Endothelial cell of umbilical vein (primary cell): ENCODE results near the gene LMF1.

Experiments used
- CTCF ChIP-seq, 2 donors: IDR thresholded peaks; 1 replicate in 1 of 2; 2 replicates in 1 of 2; pipeline ENCODE4 v1.5.1; 2011; ENCODE audit warnings: low read length in 2 of 2, mild to moderate bottlenecking in 2 of 2, moderate library complexity in 2 of 2, control low read depth in 1 of 2, inconsistent platforms in 1 of 2, low read depth in 1 of 2; ENCODE audit not compliant: insufficient read depth in 1 of 2; ENCODE audit errors: extremely low read depth in 1 of 2
- EZH2 ChIP-seq: IDR thresholded peaks from 2 replicates; pipeline ENCODE4 v1.6.1; 2012; ENCODE audit warnings: borderline replicate concordance, low read depth, mild to moderate bottlenecking, moderate library complexity, low read length, inconsistent platforms; ENCODE audit not compliant: severe bottlenecking
- GATA2 ChIP-seq: IDR thresholded peaks from 2 replicates; pipeline ENCODE4 v1.7.0; 2011; ENCODE audit warnings: low read depth, mild to moderate bottlenecking, moderate library complexity, mixed read lengths, low read length; ENCODE audit not compliant: insufficient read length, insufficient read depth
- JUN ChIP-seq: IDR thresholded peaks from 2 replicates; pipeline ENCODE4 v1.6.1; 2011; ENCODE audit warnings: borderline replicate concordance, low read depth; ENCODE audit not compliant: insufficient read length, insufficient read depth
- POLR2A ChIP-seq: IDR thresholded peaks from 2 replicates; pipeline ENCODE4 v1.6.1; 2012; ENCODE audit warnings: low read depth, mild to moderate bottlenecking, control low read depth, low read length
- POLR2AphosphoS5 ChIP-seq: IDR thresholded peaks from 2 replicates; pipeline ENCODE4 v1.6.1; 2012; ENCODE audit warnings: low read depth, mild to moderate bottlenecking, control low read depth, low read length, moderate library complexity; ENCODE audit not compliant: insufficient read depth

GRCh38 chr16:890716-891352 lies 80.0 kb downstream of the LMF1 start:
- TF ChIP-seq CTCF (IDR thresholded peaks at IDR 0.05; ENCODE audit: extremely low read depth in 1 of 2, insufficient read depth in 1 of 2, low read depth in 1 of 2, low read length in 2 of 2) (no peak), POLR2AphosphoS5 (no peak), EZH2 (no peak), POLR2A (no peak), JUN (no peak), GATA2 (no peak)
